Measurements from ENCODE around the gene CMSS1. TPM values are rescaled to one million over a fixed set of nuclear protein-coding genes. Genes with fewer than 3 reads are reported as not detected.

Gene CMSS1
- total RNA-seq, 4 donors from 2014 or later = 1.8 to 41.2 (median 17.0) TPM

GRCh38 chr3:100068826-100069225, 251.2 kb downstream of the CMSS1 start:
- Histone ChIP-seq H3K27ac (peak overlapping the region in 1 of 2 donors; percentile 40), H3K4me3 (no peak overlapping the region), H3K4me1 (peaks cover 0 to 4% of the 10 kb centered on the region in 2 donors), H3K9me3 (no peaks in the 10 kb centered on the region), H3K27me3 (no peaks in the 10 kb centered on the region), H3K36me3 (no peaks in the 10 kb centered on the region)
- peak; percentile 66 to 72 (median 70) for TF ChIP-seq CTCF (IDR thresholded peaks at IDR 0.05)
- no peak for TF ChIP-seq POLR2A (IDR thresholded peaks at IDR 0.05)
- intact Hi-C loops (cut with DNase I; ENCODE audit: low total_unique reads) = loop anchor here (10.0 kb wide), 1 partner anchor 186 kb away; no protein-coding TSS in a partner anchor
- DNase-seq = peak; percentile 72 to 77

GRCh38 chr3:100069472-100069871, 251.8 kb downstream of the CMSS1 start:
- H3K27me3 ChIP-seq = no peaks in the 10 kb centered on the region

GRCh38 chr3:100072326-100073048, 254.8 kb downstream of the CMSS1 start:
- Histone ChIP-seq H3K36me3 (no peaks in the 10 kb centered on the region), H3K4me1 (peaks cover 0 to 4% of the 10 kb centered on the region in 2 donors), H3K9me3 (no peaks in the 10 kb centered on the region), H3K27me3 (no peaks in the 10 kb centered on the region), H3K4me3 (no peak overlapping the region), H3K27ac (peak overlapping the region in 1 of 2 donors; percentile 88)
- TF ChIP-seq CTCF (IDR thresholded peaks at IDR 0.05) (no peak), POLR2A (IDR thresholded peaks at IDR 0.05) (no peak)
- intact Hi-C loops (cut with DNase I; ENCODE audit: low total_unique reads) = no loop called here
- DNase-seq = no peak

More at GRCh38 chr3:100069472-100069871, 251.8 kb downstream of the CMSS1 start:
- no peaks in the 10 kb centered on the region for H3K36me3 ChIP-seq
- no peaks in the 10 kb centered on the region for H3K9me3 ChIP-seq
- intact Hi-C loops (cut with DNase I; ENCODE audit: low total_unique reads) = loop anchor here (10.0 kb wide), 1 partner anchor 185 kb away; no protein-coding TSS in a partner anchor
- TF ChIP-seq CTCF (IDR thresholded peaks at IDR 0.05) = no peak
- no peak for TF ChIP-seq POLR2A (IDR thresholded peaks at IDR 0.05)
- no peak for DNase-seq
- H3K27ac ChIP-seq = peak overlapping the region; percentile 9 to 40
- H3K4me3 ChIP-seq = no peak overlapping the region
- peaks cover 0 to 4% of the 10 kb centered on the region in 2 donors for H3K4me1 ChIP-seq

GRCh38 chr3:100073049-100073713, 255.5 kb downstream of the CMSS1 start:
- no peaks in the 10 kb centered on the region for H3K9me3 ChIP-seq
- no peaks in the 10 kb centered on the region for H3K36me3 ChIP-seq
- H3K4me1 ChIP-seq = peaks cover 0 to 4% of the 10 kb centered on the region in 2 donors
- H3K27me3 ChIP-seq = no peaks in the 10 kb centered on the region
- TF ChIP-seq CTCF (IDR thresholded peaks at IDR 0.05) = no peak
- no peak for TF ChIP-seq POLR2A (IDR thresholded peaks at IDR 0.05)
- peak overlapping the region; percentile 73 to 88 for H3K27ac ChIP-seq
- intact Hi-C loops (cut with DNase I; ENCODE audit: low total_unique reads) = no loop called here
- DNase-seq = no peak
- H3K4me3 ChIP-seq = no peak overlapping the region

Data from uterus (tissue), 4 donors.